AG09319 (cell line): Measurements from ENCODE around the gene ST8SIA4.

Experiments
- DNase-seq: peaks from one replicate; pipeline ENCODE4 v3.0.0-alpha.2; 2010; ENCODE audit warnings: low read depth; ENCODE audit errors: extremely low read depth
- CTCF ChIP-seq: IDR thresholded peaks from 2 replicates; pipeline ENCODE4 v1.5.1; 2011; ENCODE audit warnings: low read depth, mild to moderate bottlenecking, inconsistent platforms, low read length, moderate library complexity

The ST8SIA4 gene

DNA sequence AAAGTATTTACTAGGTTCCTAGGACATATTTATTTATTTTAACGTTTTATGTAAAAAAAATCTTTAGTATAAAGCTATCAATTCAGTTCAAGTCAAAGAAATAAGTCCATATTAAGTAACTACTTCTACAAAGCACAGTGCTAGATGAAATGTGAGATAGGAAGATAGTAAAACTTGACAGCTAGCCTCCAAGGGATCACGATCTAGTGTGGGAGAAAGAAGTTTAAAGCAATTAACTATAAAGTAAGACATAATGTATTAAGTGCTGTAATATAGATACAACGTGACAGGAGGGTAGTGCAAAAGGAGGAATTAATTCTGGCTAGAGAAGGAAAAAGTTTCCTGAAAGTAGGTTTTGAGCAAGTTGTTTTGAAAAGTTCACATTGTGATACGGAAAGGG is 134.9 kb downstream of the ST8SIA4 start:
- no peak for DNase-seq
- no peak for TF ChIP-seq CTCF

- no peak for DNase-seq
These were observed 140.1 kb downstream of the ST8SIA4 start for GRCh38 chr5:100762995-100763394.

GRCh38 chr5:100762108-100762507 is 141.0 kb downstream of the ST8SIA4 start:
- no peak for TF ChIP-seq CTCF
- DNase-seq, result no peak

More at GRCh38 chr5:100762995-100763394, 140.1 kb downstream of the ST8SIA4 start:
- TF ChIP-seq CTCF, result no peak

GRCh38 chr5:100761192-100761591 is 141.9 kb downstream of the ST8SIA4 start:
- no peak for TF ChIP-seq CTCF
- DNase-seq, result no peak

DNA sequence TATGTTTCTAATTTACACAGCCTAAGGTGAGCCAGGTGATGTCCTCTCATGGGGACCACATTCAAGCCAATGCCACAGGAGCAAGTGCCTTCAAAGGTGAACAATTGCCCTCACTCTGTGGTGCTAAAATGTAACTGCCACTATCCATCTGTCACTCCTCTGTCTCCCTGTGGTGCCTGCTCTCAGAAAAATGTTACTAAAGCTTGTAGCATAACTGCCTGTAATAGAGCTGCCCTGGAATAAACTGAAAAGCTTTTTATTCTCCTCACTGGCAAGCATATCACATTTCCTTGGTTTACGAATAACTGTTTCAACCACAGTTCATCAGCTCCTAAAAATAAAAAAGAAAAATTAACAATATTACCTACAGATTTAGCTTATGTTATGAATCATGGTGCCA is 142.4 kb downstream of the ST8SIA4 start:
- TF ChIP-seq CTCF, result no peak
- DNase-seq, result no peak

- DNase-seq, result no peak
- no peak for TF ChIP-seq CTCF
These were observed 144.3 kb downstream of the ST8SIA4 start for GRCh38 chr5:100758780-100759179.

DNA sequence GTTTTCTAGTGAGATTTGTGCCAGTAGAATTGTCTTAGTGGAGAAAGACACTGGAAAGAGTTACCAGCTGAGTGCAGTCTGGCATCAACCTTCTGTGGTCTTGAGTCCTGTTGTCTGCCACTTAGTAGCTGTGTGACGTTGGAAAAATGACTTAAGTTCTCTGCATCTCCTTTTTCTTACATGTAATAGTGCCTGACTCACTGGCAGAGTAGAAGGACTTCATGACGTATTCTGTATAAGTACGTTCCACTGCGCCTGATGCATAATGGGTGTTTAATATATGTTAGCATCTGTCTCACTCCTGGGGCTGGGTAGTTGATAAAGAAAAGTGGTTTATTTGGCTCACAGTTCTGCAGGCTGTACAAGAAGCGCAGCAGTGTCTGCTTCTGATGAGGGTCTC is 144.8 kb downstream of the ST8SIA4 start:
- TF ChIP-seq CTCF, result no peak
- no peak for DNase-seq
